Measurements from ENCODE around the gene STAM2.

DNA sequence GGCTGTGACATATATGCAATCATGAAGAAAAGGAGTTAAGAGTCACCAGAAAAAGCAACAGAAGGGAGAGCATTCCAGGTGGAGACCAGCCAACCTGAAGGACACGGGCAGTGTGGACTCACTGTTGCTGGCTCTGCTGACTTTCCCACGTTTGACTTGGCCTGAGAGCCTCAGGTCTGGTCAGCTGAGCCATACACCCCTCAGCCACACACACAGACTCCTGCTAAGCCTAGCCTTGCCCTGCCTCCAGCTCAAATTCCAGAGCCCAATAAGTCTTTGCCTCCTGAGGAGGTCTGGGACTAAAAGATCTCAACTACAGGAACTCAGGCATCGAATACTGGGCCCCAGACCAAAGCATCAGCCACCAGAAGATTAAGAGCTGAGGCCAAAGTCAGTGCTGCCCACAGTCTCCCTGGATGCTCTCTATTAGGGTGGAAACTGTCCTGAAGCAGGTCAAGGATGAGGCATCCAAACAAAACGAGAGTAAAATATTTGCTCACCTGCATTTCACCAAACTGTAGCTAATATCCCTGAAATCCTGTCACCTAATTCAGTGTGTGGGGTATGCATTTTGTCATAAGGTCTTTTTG is 100.0 kb downstream of the STAM2 start:
- TF ChIP-seq TAF1 (IDR thresholded peaks at IDR 0.05; ENCODE audit: low read depth) = no peak
- TF ChIP-seq REST (IDR thresholded peaks at IDR 0.05; ENCODE audit: low read depth) = no peak
- no peak for TF ChIP-seq YY1 (IDR thresholded peaks at IDR 0.05; ENCODE audit: low read depth)
- TF ChIP-seq, protein P1, sequence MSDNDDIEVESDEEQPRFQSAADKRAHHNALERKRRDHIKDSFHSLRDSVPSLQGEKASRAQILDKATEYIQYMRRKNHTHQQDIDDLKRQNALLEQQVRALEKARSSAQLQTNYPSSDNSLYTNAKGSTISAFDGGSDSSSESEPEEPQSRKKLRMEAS (IDR thresholded peaks at IDR 0.05) = no peak
- TF ChIP-seq RAD21 (IDR thresholded peaks at IDR 0.05; ENCODE audit: low read depth) = no peak
